GM19467 (cell line): ENCODE measurements around the gene C19orf25.
A peak's percentile ranks its signal among the peaks of the same experiment; 100 is the strongest.

Experiments
- ATAC-seq: cut with Tn5 transposase; IDR thresholded peaks from one replicate; pipeline ENCODE4 v1.9.1; 2021; ENCODE audit warnings: mild to moderate bottlenecking, moderate library complexity; ENCODE audit not compliant: unreplicated experiment

The C19orf25 gene

GRCh38 chr19:1496714-1497577 is 17.9 kb upstream of the C19orf25 start:
- no peak for ATAC-seq

DNA sequence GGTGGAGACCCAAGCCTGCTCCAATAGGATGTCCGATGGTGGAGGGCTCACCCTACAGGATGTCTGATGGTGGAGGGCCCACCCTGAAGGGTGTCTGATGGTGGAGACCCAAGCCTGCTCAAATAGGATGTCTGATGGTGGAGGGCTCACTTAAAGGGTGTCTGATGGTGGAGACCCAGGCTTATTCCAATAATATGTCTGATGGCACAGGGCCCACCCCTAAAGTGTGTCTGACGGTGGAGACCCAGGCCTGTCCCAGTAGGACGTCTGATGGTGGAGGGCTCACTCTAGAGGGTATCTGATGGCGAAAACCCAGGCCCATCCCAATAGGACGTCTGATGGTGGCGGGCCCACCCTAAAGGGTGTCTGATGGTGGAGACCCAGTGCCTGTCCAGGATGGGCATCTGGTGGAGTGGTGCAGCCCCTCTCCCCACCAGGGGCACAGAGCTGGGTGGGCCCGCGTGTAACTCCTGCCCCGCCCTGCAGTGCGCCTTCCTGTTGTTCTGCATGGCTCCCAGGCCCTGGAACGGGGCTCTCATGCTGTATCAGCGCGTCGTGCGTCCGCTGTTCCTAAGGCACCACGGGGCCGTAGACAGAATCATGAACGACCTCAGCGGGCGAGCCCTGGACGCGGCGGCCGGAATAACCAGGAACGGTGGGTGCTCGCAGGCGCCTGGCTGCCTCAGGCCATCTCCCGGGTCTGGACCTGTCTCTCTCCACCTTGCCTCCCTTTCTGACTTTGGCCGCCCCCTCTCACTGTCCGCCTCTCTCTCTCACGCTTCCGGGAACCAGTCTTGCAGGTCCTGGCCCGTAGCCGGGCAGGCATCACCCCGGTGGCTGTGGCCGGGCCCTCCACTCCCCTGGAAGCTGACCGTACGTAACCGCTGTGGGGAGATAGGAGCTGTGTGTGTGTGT is 17.0 kb upstream of the C19orf25 start:
- no peak for ATAC-seq

DNA sequence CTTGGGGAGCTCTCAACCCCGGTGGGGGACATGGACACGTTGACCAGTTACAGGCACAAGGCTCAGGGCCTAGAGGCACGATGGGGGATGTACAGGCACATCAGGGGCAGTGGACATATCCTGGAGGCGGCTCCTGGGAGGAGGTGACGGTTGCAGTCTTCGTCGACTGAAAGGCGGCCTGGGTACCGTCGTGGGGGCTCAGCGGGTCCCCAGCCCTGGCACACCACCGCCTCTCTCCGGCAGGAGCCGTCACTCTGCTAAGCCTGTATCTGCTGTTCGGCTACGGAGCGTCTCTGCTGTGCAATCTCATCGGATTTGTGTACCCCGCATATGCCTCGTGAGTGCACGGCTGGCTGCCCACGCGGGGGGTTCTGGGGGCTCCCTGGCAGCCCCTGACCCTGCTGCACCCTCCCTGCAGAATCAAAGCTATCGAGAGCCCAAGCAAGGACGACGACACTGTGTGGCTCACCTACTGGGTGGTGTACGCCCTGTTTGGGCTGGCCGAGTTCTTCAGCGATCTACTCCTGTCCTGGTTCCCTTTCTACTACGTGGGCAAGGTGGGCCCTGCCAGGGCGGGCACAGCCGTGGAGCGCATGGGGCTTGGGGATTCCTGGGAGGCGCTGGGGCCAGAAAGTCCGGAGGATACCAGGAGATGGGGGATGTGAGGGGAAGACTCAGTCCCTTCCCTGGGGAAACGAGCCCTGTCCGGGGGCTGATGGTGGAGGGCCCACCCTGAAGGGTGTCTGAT is 16.2 kb upstream of the C19orf25 start:
- no peak for ATAC-seq

DNA sequence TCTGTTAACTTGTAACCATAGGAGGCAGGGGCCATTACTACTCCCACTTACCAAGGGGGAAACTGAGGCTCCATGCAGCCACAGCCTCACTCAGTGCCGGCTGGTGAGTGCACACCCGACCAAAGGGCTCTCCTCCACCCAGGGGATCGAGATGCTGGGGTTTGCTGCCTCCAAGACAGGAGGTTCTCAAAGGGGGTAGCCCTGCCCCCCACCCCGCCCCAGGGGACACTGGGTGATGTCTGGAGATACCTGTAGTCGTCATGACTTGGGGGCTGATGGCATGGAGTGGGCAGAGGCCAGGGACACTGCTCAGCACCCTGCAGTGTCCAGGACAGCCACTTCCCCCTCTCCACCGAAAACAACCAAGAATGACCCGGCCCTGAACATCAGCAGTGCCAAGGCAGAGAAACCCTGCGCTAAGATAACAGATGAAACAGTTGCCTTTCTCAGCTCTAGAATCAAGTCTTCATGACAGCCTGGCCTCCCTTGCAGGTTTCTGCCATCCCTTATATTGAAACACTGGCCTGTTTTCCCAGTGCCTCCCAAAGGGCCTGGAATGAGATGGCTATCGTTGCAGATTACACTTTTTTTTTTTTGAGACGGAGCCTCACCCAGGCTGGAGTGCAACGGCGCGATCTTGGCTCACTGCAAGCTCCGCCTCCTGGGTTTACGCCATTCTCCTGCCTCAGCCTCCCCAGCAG is 15.2 kb upstream of the C19orf25 start:
- ATAC-seq, result no peak

- no peak for ATAC-seq
Measured at GRCh38 chr19:1492474-1493006, 13.5 kb upstream of the C19orf25 start.

GRCh38 chr19:1491849-1492170 is 12.8 kb upstream of the C19orf25 start:
- ATAC-seq, result no peak

- no peak for ATAC-seq
Measured at GRCh38 chr19:1491114-1491848, 12.3 kb upstream of the C19orf25 start, which contains the start of gene REEP6. Gene REEP6, plus strand, starts transcription at chr19:1491181. Its CDS starts 89 bp downstream, at chr19:1491270.

DNA sequence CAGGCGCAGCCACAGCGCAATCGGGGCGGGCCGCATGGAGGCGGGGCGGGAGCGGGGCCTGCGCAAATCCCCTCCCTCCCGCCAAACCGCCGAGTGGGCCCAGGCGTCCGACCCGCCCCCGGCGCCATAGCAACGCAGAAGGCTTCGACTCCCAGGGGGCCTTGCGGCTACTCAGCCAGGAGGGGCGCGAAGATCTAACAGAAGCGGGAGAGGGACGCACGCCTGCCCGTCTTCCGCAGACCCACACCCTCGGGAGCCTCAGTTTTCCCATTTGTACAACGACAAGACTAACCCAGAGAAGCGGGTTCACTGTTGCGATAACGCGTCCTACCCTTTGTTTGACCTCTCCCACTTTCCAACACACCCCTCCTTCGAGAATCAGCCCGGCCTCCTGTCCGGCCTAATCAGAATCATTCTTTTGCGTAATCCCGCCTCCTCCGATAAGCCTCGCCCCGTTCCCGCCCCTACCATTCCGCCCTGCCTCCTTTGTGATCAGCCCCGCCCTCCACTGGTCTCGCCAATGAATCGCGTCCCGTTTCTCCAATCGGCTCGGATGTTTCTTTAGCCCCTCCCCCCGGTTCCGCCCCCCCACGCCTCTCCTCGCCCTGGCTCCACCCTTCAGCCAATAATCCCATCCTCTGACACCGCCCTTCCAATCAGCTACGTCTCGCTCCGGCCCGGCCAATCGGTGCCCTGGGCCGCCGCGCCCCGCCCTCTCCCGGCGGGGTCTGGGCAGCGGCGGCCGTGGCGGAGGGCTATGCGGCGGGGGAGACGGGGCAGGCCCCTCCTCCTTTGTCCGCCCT is 11.5 kb upstream of the C19orf25 start, which contains the start of gene PCSK4:
Gene PCSK4 (minus strand): TSS at position 40 of the 803 bp plus-strand sequence. CDS start 4 bp downstream, at position 36.
- peak; percentile 73 for ATAC-seq

- no peak for ATAC-seq
Measured at GRCh38 chr19:1489463-1490310, 10.7 kb upstream of the C19orf25 start.

GRCh38 chr19:1488282-1488601 is 9.2 kb upstream of the C19orf25 start:
- no peak for ATAC-seq

DNA sequence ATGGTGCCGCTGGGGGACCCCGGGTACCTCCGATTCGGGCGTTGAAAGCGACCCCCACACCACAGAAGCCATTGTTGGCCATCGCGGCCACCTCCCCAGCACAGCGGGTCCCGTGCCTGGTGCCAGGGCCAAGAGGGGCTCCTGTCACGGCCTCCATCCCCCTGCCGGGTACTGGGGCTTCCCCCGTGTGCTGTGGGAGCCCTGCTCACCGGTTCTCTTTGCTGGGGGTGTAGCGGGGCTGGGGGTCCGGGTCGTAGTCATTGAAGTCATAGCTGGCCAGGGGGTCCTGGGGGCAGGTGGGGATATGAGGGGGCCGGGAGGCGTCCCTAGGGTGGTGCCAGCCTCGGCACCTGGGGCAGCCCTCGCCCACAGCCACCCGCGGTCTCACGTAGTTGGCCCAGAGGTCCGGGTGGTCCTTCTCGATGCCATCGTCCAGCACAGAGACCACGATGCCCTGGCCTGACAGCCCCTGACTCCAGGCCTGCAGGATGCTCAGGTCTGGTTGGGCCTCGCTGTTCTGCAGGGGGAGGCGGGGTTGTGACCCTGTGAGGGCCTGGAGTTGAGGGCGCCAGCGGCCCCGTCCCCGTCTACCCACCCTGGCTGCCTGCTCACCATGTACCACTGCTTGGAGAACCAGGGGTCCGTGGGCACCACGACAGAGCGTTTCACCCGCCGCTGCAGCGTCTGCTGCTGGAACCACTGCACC is 8.7 kb upstream of the C19orf25 start:
- ATAC-seq, result no peak

DNA sequence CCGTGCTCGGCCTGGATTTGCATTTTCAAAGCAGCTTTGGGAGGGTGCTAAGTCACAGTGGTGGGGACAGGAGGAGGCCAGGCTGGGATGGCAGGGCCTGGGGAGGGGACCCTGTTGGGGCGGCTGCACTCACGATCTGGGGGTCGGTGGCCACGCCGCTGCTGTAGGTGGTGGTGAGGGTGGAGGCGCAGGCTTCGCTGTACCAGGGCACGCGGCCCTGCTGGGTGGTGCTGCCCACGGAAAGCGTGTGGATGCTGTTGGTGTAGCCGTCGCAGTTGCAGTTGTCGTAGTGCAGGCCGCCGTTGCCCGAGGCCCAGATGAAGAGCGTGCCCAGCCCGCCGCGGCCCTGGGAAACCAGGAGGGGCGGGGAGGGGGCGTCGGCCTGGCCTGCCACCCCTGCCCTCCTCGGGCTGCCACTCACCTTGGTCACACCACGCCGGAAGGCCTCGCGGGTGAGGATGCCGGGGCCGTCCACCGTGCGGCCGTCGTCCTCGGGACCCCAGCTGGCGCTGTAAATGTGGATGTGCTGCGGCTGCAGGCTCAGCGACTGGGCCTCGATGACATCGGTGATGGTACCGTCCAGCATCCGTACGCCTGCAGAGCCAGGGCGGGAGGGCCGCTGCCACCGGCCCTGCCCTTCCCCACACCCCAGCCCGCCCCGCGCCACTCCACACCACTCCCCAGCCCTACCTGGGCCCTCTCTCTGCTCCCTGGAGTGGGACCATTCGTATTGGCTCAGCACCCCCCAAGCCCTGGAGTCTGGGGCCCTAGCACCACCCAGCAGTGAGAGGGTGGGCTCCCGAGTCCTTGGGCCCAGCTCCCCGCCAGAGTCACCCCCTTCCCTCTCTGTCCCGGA is 7.9 kb upstream of the C19orf25 start:
- no peak for ATAC-seq

GRCh38 chr19:1483979-1484428 is 5.0 kb upstream of the C19orf25 start:
- ATAC-seq, result no peak

GRCh38 chr19:1483131-1483978 is 4.3 kb upstream of the C19orf25 start:
- ATAC-seq, result no peak
